ENCODE measurements around the gene CAMK1D.

DNA sequence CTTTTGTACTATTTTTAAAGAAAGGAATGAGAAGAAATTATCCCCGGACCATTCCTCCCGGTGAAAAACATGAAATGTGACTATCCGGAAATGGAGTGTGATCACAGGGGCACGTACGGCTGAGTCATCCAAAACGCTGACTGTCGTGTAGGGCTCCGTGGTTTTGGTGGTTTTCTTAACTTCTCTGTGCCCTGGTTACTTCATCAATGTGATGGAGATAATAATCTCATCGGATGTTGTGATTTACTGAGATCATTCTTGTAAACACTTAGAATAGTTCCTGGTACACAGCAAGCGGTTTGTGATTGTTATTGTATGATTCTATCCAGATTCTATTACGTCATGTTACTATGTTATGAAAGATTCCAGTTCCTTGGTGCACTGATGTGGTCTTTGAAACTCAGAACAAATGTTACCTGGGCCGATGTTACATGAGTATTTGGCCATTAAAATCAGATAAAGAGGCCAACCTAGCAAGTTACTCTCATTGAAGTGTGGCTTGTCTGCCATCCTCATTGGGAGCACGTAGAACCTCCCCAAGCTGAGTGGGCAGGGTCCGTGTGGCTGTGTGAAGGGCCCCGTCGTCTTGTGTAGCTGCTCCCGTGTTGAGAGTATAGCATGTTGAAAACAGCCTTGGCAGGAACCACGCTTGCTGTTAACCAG is 99.5 kb downstream of the CAMK1D start:
- peak; percentile 64; the same call in 1 of the 2 replicates for TF ChIP-seq POLR2AphosphoS5 (IDR thresholded peaks at IDR 0.05; ENCODE audit: low read length)
- no peak for TF ChIP-seq SP1 (IDR thresholded peaks at IDR 0.05; ENCODE audit: low read depth, low read length)
- TF ChIP-seq IKZF1 (conservative IDR thresholded peaks at IDR 0.05): peak; percentile 72
- no peak for TF ChIP-seq RBBP5 (conservative IDR thresholded peaks at IDR 0.05)
- no peak for TF ChIP-seq SUZ12 (IDR thresholded peaks at IDR 0.05; ENCODE audit: unreplicated experiment)
- TF ChIP-seq, protein P1, sequence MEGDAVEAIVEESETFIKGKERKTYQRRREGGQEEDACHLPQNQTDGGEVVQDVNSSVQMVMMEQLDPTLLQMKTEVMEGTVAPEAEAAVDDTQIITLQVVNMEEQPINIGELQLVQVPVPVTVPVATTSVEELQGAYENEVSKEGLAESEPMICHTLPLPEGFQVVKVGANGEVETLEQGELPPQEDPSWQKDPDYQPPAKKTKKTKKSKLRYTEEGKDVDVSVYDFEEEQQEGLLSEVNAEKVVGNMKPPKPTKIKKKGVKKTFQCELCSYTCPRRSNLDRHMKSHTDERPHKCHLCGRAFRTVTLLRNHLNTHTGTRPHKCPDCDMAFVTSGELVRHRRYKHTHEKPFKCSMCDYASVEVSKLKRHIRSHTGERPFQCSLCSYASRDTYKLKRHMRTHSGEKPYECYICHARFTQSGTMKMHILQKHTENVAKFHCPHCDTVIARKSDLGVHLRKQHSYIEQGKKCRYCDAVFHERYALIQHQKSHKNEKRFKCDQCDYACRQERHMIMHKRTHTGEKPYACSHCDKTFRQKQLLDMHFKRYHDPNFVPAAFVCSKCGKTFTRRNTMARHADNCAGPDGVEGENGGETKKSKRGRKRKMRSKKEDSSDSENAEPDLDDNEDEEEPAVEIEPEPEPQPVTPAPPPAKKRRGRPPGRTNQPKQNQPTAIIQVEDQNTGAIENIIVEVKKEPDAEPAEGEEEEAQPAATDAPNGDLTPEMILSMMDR (IDR thresholded peaks at IDR 0.05 in 2 of 3, conservative IDR thresholded peaks at IDR 0.05 in 1 of 3; ENCODE audit: control insufficient read depth in 2 of 3, extremely low read depth in 1 of 3, insufficient read depth in 1 of 3, low read depth in 3 of 3, low read length in 3 of 3): no peak
- TF ChIP-seq, protein P2, sequence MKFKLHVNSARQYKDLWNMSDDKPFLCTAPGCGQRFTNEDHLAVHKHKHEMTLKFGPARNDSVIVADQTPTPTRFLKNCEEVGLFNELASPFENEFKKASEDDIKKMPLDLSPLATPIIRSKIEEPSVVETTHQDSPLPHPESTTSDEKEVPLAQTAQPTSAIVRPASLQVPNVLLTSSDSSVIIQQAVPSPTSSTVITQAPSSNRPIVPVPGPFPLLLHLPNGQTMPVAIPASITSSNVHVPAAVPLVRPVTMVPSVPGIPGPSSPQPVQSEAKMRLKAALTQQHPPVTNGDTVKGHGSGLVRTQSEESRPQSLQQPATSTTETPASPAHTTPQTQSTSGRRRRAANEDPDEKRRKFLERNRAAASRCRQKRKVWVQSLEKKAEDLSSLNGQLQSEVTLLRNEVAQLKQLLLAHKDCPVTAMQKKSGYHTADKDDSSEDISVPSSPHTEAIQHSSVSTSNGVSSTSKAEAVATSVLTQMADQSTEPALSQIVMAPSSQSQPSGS (IDR thresholded peaks at IDR 0.05; ENCODE audit: low read length): peak; percentile 87
- TF ChIP-seq, protein P3, sequence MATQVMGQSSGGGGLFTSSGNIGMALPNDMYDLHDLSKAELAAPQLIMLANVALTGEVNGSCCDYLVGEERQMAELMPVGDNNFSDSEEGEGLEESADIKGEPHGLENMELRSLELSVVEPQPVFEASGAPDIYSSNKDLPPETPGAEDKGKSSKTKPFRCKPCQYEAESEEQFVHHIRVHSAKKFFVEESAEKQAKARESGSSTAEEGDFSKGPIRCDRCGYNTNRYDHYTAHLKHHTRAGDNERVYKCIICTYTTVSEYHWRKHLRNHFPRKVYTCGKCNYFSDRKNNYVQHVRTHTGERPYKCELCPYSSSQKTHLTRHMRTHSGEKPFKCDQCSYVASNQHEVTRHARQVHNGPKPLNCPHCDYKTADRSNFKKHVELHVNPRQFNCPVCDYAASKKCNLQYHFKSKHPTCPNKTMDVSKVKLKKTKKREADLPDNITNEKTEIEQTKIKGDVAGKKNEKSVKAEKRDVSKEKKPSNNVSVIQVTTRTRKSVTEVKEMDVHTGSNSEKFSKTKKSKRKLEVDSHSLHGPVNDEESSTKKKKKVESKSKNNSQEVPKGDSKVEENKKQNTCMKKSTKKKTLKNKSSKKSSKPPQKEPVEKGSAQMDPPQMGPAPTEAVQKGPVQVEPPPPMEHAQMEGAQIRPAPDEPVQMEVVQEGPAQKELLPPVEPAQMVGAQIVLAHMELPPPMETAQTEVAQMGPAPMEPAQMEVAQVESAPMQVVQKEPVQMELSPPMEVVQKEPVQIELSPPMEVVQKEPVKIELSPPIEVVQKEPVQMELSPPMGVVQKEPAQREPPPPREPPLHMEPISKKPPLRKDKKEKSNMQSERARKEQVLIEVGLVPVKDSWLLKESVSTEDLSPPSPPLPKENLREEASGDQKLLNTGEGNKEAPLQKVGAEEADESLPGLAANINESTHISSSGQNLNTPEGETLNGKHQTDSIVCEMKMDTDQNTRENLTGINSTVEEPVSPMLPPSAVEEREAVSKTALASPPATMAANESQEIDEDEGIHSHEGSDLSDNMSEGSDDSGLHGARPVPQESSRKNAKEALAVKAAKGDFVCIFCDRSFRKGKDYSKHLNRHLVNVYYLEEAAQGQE (IDR thresholded peaks at IDR 0.05; ENCODE audit: low read depth, low read length): no peak
- no peak for TF ChIP-seq SIN3A (IDR thresholded peaks at IDR 0.05; ENCODE audit: low read depth, low read length)

Measured in GM12878 (cell line).